Activated T-cell treated with anti-CD3 and anti-CD28 coated beads for 1 hour (primary cell): Measurements from ENCODE around the gene LGR4.

Experiments used
- DNase-seq: peaks from one replicate; pipeline ENCODE4 v3.0.0-alpha.2; 2020; ENCODE audit warnings: low read depth

The LGR4 gene

GRCh38 chr11:27379449-27379848 is 93.1 kb downstream of the LGR4 start:
- no peak for DNase-seq

- DNase-seq = no peak
Observed at GRCh38 chr11:27375370-27375769, 97.2 kb downstream of the LGR4 start.

- DNase-seq = no peak
Observed at GRCh38 chr11:27373856-27374602, 98.6 kb downstream of the LGR4 start.

- DNase-seq = no peak
Observed at GRCh38 chr11:27373392-27373791, 99.2 kb downstream of the LGR4 start.

- DNase-seq = no peak
Observed at GRCh38 chr11:27372164-27372563, 100.4 kb downstream of the LGR4 start.

GRCh38 chr11:27371489-27371888 is 101.1 kb downstream of the LGR4 start:
- DNase-seq = no peak

GRCh38 chr11:27370374-27370773 is 102.2 kb downstream of the LGR4 start:
- no peak for DNase-seq

- DNase-seq = no peak
Observed at GRCh38 chr11:27367881-27368280, 104.7 kb downstream of the LGR4 start.

- DNase-seq = no peak
Observed at GRCh38 chr11:27363576-27364117, 108.9 kb downstream of the LGR4 start.

GRCh38 chr11:27362749-27363575 is 109.6 kb downstream of the LGR4 start, which contains the start of gene CCDC34:
Gene CCDC34 (minus strand): TSS chr11:27363215. CDS start chr11:27363194, 21 bp downstream.
- DNase-seq = peak; percentile 80

- DNase-seq = no peak
Observed at GRCh38 chr11:27361649-27362431, 110.8 kb downstream of the LGR4 start.

- no peak for DNase-seq
Observed at GRCh38 chr11:27358296-27358695, 114.3 kb downstream of the LGR4 start.

GRCh38 chr11:27357250-27357649 is 115.3 kb downstream of the LGR4 start:
- no peak for DNase-seq

GRCh38 chr11:27356624-27357222 is 115.9 kb downstream of the LGR4 start:
- no peak for DNase-seq

- no peak for DNase-seq
Observed at GRCh38 chr11:27355575-27356104, 117.0 kb downstream of the LGR4 start.

GRCh38 chr11:27354359-27354965 is 118.1 kb downstream of the LGR4 start:
- DNase-seq = no peak

- DNase-seq = no peak
Observed at GRCh38 chr11:27353593-27354358, 118.8 kb downstream of the LGR4 start.

GRCh38 chr11:27352781-27353180 is 119.8 kb downstream of the LGR4 start:
- DNase-seq = no peak

GRCh38 chr11:27350511-27350910 is 122.1 kb downstream of the LGR4 start:
- no peak for DNase-seq

GRCh38 chr11:27349919-27350318 is 122.7 kb downstream of the LGR4 start:
- DNase-seq = no peak
